ENCODE results near the gene BSDC1.

Gene BSDC1

DNA sequence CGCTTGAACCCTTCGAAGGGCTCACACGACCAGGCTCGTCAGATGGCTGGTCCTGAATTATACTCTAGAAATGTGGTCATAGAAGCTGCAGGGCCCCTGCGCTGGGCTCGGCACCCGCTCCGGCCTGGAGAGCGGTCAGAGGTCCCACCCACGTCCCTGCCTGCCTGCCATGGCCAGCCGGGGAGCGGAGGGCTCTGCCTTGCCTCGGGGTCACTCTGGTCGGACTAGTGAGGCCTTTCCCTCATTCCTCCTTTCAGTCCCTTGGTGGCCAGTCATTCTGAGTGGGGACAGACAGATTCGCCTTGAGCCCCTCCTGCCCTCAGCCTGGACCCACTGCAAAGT is 57.7 kb downstream of the BSDC1 start:
- DNase-seq (ENCODE audit: low spot score), result no peak

DNA sequence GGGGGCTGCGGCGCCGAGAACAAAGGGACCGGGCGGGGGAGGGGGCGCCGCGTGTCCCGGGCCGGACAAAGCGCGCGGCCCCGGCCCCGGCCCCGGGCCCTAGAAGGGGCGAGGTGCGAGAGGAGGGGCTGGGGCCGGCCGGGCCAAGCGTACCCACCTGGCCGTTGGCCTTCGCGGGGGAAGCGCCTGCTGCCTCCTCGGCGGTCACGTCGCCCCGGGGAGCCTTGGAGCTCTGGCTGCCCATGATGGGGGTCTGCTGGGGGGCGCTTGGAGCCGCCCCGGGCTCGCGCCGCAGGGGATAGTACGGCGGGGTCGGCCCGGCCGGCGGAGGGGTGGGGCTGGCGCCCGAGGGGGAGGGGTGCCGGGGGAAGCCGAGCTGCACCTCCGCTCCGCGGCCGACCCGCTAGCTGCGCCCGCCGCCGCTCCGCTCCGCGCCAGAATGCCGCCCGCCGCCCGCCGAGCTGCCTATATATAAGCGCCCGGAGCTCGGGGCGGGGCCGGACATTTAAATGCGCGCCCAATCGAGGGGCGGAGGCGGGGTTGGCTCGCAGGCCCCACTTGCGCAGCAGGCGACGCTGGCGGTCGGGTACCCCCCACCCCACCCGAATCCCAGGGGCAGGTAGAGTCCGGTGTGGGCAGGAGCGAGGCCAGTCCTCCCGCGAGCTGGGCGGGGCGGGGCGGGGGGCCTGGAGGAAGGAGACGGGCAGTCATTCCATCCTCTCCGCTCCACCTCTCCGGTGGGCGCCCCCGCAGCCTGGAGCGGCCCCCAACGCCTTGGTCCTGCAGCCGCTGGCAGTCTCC is 58.3 kb downstream of the BSDC1 start, which contains the start of gene MARCKSL1:
TSS of gene MARCKSL1 (minus strand) at position 444 of the 801 bp plus-strand sequence. CDS start at position 244, 200 bp downstream.
- DNase-seq (ENCODE audit: low spot score), result peak; percentile 86

DNA sequence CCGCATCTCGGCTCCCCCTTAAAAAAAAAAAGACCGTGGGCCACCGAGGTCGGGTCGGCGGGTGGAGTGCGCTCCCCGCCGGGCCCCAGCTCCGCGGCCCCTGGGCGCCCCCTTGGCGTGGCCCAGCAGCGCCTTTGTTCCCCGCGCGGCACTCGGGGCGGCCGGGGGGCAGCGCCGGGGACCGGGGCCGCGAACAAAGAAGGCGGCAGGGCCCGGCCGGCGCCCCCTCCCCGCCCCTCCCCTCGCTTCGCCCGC is 58.8 kb downstream of the BSDC1 start:
- no peak for DNase-seq (ENCODE audit: low spot score)

DNA sequence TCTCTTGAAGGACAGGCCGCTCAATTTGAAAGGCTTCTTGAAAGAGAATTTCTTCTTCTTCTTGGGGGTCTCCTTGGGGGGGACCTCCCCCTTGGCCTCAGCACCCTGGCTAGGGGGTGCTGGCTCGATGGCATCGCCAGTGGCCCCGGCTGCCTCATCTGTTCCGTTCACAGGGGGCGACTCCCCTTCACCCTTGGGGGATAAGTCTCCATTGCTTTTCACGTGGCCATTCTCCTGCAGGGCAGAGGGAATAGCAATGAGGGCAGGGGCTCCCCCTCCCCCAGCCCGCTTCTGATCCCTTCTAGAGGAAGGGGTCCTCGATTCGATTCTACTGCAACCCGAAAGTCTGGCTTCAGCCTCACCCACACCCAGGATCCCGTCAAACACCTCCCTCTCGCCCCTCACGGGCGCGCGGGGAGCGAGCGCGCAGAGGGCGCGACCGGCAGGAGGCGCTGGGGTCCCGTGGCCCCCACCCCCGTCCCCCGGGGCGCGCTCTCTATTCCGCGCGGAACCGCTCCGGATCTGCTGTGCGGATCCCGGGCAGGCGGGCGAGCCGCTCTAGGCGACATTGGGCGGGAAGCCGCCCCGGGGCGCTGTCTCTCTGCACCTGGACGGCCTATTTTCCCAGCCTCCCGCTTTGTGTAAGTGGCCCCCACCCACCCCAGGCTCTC is 59.2 kb downstream of the BSDC1 start:
- peak; percentile 44 for DNase-seq (ENCODE audit: low spot score)

DNA sequence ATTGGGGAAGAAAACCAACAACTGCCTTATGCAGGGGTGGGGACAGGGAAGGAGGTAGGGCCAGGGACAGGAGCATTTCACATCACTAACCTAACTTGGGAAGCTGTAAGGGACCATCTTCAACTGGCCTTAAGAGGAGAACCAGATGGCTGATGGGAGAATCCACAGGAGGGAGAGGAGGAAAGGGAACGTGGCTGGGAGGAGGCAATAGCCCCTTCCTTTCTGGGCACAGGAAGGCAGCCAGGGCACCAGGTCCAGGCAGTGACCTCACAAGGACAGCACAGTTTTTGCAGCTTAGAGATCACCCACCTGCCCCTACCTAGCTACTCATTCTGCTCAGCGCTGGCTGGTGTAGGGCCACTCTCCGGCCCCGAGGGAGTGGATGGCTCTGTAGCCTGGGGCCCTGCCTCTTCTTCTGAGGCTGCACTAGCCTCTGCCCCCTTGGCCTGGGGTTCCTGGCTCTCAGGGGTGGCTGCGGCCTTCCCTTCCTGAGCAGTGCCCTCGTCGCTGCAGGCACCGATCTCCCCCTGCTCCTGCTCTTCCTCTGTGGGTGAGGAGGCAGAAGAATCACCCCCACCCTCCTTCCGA is 59.9 kb downstream of the BSDC1 start:
- DNase-seq (ENCODE audit: low spot score), result no peak

DNA sequence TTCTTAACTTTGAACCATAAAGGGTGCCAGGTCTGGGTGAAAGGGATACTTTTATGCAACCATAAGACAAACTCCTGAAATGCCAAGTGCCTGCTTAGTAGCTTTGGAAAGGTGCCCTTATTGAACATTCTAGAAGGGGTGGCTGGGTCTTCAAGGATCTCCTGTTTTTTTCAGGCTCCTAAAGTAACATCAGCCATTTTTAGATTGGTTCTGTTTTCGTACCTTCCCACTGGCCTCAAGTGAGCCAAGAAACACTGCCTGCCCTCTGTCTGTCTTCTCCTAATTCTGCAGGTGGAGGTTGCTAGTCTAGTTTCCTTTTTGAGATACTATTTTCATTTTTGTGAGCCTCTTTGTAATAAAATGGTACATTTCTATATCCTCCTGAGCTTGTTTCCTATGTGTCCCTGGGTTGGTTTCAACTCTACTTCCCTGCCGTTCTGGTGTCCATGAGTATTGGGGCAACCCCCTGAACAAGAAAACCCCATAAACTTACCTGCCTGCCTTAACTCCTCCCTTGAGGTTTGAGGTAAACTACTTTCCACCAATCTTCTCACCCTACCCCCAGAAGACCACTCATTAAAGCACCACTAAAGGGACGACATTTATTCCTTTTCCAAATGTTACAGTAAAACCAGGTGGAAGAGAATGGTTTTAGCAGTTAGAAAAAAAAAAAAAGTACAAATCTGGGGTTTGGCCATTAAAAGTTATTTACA is 60.8 kb downstream of the BSDC1 start:
- DNase-seq (ENCODE audit: low spot score), result no peak

DNA sequence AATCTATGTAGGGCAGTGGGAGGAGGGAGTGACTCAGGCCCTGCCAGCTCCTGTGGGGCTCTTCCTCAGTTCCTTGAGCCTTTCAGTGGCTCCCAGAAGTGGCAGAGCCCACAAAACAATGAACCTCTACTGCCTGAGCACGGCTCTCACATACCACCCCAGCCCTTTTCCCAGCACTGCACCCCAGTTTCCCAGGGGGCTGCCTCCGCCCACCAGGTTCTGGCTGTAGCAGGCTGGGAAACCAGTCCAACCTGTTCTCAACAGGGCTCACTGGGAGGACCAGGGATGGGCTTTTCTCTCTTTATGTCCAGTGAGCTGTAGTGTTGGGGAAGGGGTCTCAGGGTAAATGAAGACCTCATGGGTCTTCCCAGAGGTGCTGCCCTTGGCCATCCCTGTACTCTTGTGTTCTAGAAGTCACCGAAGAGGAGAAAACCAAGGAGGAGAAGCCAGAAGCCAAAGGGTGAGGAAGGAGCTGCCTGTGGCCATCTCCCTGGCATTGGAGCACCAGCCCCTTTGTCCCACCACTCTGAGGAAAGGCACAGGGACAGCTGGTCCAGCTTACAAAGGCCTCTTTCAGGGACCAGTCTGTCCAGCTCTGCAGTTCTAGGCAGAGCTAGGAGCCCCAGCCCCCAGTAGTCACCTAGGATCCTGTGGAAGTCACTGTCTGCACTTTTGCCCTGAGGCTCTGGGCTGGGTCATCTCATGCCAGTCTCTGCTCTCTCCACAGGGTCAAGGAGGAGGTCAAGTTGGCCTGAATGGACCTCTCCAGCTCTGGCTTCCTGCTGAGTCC is 61.8 kb downstream of the BSDC1 start:
- peak; percentile 40 for DNase-seq (ENCODE audit: low spot score)

DNA sequence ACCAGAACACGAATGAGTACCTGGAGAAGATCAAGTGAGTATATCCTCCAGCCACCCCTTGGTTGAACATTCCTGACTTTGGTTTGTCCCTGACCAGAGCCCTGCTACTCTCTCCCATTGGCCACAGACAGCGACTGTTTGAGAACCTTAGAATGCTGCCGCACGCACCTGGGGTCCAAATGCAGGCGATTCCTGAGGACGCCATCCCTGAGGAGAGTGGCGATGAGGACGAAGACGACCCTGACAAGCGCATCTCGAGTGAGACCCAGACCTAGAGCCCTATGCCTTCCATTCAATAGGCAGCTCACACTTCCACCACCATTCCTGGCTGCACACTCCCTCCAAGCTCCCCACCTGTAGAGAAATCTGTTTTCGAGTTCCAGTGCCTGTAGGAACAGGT is 62.7 kb downstream of the BSDC1 start:
- DNase-seq (ENCODE audit: low spot score), result no peak

DNA sequence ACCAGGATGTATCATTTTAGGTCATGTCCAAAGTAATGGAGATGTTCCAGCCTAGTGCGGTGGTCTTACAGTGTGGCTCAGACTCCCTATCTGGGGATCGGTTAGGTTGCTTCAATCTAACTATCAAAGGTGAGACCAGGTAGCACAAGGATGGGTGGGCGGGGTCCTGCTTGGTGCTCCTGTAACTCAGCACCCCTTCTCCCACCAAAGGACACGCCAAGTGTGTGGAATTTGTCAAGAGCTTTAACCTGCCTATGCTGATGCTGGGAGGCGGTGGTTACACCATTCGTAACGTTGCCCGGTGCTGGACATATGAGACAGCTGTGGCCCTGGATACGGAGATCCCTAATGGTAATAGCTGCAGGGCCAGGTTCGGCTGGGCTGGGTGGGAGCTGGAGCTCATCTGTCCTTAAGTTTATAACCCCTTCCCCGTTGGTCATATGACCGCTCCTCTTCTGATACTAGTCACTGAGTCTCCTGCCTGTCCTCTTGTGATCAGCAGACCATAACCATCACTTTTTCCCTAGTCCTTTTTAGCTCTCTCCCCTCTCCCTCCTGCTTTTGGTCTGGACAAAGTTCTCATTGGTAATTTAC is 63.6 kb downstream of the BSDC1 start:
- DNase-seq (ENCODE audit: low spot score), result no peak

DNA sequence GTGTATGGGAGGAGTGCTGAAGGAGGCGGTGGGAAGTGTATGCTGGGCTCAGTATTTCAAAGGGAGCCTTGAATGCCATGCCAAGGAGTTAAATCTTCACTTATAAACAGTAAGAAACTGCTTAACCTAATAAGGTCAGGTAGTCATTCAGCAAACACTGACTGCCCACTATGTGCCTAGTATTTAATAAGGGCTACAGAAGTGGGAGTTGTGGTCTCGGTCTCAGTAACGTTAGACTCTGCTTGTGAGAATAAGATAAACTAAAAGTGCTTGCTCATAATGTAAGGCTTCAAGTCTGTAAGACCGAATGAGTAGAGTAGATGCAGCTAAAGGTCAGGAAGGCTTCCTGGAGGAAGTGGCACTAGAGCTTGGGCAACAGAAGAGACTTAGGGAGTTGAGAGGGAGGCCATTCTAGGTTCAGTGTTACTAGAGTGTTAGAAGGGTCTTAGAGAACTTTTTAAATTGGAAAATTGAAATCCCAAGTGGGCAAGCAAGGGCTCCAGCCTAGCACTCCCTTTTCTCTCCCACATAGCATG is 64.2 kb downstream of the BSDC1 start:
- no peak for DNase-seq (ENCODE audit: low spot score)

DNA sequence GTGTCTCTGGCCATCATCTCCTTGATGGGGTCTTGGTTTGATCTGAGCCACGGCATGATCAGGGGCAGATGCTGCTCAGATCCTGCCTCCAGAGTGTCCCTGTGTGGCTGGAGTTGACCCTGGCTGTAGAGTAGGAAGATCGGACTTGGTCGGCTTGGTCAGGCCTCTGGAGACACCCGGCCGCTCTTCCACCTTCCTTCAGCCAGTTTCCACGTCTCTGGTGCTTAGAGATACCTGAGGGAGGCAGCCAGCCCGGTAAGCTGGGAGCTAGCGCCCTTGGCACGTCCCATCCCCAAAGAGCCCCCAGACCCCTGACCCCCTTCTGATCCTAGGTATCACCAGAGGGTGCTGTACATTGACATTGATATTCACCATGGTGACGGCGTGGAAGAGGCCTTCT is 67.0 kb downstream of the BSDC1 start:
- no peak for DNase-seq (ENCODE audit: low spot score)

DNA sequence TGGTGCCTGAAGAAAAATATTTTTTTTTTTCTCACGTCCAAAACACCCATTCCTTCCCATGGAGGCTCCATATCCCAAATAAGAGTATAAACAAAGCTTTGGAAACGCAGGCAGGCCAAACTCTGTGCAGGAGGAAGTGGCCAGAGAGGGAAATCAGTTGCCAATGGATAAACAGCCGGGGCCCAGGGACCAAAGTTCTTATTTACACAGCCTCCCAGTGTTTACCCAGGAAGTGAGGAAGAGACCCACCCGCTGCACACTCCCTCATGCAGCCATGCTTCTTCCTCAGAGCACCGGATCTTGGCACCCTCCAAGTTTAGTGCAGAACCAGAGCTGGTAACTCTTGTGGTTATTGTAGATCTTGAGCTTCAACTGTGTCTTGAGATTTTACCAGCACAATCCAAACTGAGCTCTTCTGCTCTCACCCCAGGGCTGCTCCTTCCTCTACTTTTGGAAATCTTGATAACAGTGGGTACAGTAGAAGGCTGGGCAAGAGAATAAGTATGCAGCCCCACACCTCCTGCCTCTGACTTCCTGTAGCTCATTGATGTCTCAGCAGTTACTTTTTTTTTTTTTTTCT is 72.4 kb downstream of the BSDC1 start:
- DNase-seq (ENCODE audit: low spot score), result no peak

DNA sequence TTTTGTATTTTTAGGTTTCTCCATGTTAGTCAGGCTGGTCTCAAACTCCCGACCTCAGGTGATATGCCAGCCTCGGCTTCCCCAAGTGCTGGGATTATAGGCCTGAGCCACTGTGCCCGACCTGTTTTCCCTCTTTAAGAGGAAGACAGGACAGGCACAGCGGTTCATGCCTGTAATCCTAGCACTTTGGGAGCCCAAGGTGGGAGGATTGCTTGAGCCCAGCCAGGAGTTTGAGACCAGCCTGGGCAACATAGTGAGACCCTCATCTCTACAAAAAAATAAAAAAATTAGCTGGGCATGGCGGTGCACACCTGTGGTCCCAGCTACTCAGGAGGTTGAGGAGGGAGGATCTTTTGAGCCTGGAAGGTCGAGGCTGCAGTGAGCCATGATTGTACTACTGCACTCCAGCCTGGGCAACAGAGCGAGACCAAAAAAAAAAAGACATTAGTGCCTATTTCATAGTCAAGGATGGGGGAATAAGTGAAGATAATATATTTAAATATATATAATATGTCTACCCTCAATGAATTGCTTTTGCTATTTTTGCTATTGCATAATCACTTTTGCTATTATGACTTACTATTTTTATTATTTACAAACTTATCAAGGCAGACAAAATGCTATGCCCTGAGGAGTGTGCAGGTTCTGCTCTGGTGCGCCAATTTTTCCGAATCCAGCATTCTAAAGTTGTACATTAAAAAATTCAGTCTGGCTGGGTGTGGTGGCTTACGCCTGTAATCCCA is 75.9 kb downstream of the BSDC1 start:
- DNase-seq (ENCODE audit: low spot score), result no peak

DNA sequence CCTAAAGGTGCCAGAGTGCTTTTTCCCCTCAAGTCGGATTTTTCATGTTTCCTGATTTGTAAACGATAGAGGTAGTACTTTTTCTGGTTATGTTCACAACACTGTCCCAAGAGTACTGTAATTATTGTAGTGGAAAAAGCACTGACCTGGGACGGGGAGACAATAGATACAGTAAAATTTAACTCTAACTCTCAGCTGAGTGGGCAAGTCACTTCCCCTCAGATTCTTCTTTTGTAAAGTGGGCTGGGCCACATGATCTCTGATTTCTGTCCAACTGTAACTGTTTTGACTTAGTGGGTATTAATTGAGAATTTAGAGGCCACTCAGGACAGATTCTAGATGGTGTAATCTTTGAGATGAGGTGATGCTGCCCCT is 77.4 kb downstream of the BSDC1 start:
- no peak for DNase-seq (ENCODE audit: low spot score)

Data from putamen (tissue), 1 donor.